Nephron (organoid): ENCODE data around the gene SOCS3.

Experiments used
- H3K27ac Mint-ChIP-seq, 3 experiments: 2 replicates each; pipeline ENCODE4 v1.8.0; 2020; ENCODE audit warnings: mixed read lengths in 3 of 3, mild to moderate bottlenecking in 2 of 3, moderate library complexity in 1 of 3
- H3K27me3 Mint-ChIP-seq: 2 replicates; pipeline ENCODE4 v1.8.0; 2021; ENCODE audit warnings: low read depth, mild to moderate bottlenecking, moderate library complexity, mixed read lengths
- H3K36me3 Mint-ChIP-seq: 2 replicates; pipeline ENCODE4 v1.8.0; 2020; ENCODE audit warnings: low read depth, mixed read lengths
- H3K4me1 Mint-ChIP-seq: 2 replicates; pipeline ENCODE4 v1.8.0; 2020; ENCODE audit warnings: mixed read lengths
- H3K4me3 Mint-ChIP-seq, 3 experiments: 2 replicates each; pipeline ENCODE4 v1.8.0; 2020; ENCODE audit warnings: mild to moderate bottlenecking in 3 of 3, mixed read lengths in 3 of 3, moderate library complexity in 2 of 3
- H3K9me3 Mint-ChIP-seq: 2 replicates; pipeline ENCODE4 v1.8.0; 2020; ENCODE audit warnings: mixed read lengths
- TF ChIP-seq, protein P1 (sequence below), 3 experiments: fragments of 200-600 bp; sonication (generic); IDR thresholded peaks; one replicate each; pipeline ENCODE4 v1.5.0; 2021; ENCODE audit warnings: antibody characterized with exemption in 3 of 3; ENCODE audit not compliant: unreplicated experiment in 3 of 3

SOCS3 gene

DNA sequence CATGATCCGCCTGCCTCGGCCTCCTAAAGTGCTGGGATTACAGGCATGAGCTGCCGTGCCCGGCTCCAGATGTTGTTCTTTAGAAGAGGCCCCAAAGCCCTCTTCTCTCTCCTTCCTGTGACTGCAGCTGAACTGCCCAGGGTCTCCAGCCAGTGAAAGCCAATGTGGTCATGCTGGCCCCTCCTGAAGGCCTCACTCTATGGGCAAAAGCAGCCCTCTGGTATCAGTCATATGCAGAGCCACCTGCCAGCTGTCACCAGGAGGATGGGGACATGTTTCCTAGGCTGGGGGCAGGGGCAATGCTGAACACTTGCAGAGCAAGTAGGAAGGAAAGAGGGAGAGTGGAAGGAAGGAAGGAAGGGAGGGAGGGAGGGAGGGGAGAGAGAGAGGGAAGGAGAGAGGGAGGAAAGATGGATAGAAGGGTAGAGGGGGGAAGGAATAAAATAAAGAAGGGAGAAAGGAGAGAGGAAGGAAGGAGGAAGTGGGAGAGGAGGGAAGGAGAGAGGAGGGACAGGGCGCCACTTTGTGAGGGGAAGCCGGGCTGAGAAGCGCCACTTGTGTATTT lies 36.0 kb downstream of the SOCS3 start:
- Mint-ChIP-seq H3K27me3 (peaks cover 4% of the 10 kb centered on the region), H3K4me1 (peaks cover 29% of the 10 kb centered on the region), H3K4me3 (peak overlapping the region; percentile 58 to 70 (median 66)), H3K36me3 (no peaks in the 10 kb centered on the region), H3K9me3 (no peaks in the 10 kb centered on the region), H3K27ac (peak overlapping the region; percentile 97 to 98 (median 98))
- TF ChIP-seq, protein P1, sequence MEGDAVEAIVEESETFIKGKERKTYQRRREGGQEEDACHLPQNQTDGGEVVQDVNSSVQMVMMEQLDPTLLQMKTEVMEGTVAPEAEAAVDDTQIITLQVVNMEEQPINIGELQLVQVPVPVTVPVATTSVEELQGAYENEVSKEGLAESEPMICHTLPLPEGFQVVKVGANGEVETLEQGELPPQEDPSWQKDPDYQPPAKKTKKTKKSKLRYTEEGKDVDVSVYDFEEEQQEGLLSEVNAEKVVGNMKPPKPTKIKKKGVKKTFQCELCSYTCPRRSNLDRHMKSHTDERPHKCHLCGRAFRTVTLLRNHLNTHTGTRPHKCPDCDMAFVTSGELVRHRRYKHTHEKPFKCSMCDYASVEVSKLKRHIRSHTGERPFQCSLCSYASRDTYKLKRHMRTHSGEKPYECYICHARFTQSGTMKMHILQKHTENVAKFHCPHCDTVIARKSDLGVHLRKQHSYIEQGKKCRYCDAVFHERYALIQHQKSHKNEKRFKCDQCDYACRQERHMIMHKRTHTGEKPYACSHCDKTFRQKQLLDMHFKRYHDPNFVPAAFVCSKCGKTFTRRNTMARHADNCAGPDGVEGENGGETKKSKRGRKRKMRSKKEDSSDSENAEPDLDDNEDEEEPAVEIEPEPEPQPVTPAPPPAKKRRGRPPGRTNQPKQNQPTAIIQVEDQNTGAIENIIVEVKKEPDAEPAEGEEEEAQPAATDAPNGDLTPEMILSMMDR (IDR thresholded peaks at IDR 0.05; ENCODE audit: unreplicated experiment in 3 of 3) = no peak

DNA sequence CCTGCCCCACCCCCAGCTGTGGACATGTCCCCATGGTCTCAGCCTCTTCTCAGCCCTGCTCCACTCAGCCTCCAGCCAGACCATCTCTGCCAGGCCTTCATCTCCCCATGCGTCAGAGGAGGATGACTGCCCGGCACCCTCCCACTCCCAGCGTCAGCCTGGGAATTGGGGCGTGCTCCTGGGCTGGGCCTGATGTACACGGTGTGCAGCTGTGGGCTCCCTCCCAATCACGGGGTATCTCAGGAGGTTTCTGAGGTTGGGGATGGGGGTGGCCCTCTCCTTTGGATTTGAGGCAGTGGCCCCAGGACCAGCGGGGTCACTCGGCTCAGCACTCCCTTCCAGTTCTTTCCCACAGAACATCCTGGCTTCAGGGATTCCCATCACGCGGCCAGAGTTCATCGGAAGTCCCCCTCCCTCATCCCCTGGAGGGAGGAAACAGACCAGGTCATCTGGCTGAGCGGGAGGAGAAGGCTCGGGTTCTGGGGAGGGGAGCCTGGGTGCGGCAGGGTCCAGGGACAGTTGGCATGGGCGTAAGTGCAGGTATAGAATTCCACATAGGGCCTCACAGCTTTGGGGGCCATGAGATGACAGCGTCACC lies 36.9 kb downstream of the SOCS3 start:
- Mint-ChIP-seq H3K4me3 (no peak overlapping the region), H3K4me1 (peaks cover 26% of the 10 kb centered on the region), H3K27me3 (peaks cover 4% of the 10 kb centered on the region), H3K27ac (peak overlapping the region; percentile 97 to 98 (median 98)), H3K9me3 (no peaks in the 10 kb centered on the region), H3K36me3 (no peaks in the 10 kb centered on the region)
- TF ChIP-seq, protein P1 (IDR thresholded peaks at IDR 0.05; ENCODE audit: unreplicated experiment in 3 of 3) = no peak

DNA sequence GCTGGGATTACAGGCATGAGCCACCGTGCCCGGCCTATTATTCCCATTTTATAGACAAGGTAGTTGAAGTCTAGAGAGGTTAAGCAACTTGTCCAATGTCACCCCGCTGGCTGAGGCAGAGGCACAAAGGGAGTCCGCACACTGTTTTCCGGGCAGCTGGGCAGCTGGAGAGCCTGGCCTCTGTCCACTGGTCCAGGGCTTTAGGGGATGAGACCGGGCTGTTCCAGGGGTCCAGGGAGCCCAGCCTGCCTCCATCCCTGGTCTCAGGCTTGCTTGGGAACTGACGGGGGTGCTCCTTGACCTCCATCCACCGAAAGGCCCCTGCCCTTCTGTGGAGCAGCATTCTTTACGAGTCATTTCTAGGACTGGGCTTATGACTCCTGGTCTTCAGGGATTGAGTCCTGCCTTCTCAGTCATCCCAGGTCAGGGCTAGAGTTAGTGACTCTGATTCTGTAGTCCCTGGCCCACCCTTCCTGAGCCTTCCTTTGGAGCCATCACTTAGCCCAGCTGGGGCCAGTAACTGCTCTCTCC lies 37.5 kb downstream of the SOCS3 start:
- Mint-ChIP-seq H3K4me3 (no peak overlapping the region), H3K36me3 (no peaks in the 10 kb centered on the region), H3K27ac (peak overlapping the region; percentile 70 to 98 (median 97)), H3K9me3 (no peaks in the 10 kb centered on the region), H3K4me1 (peaks cover 31% of the 10 kb centered on the region), H3K27me3 (peaks cover 5% of the 10 kb centered on the region)
- TF ChIP-seq, protein P1 (IDR thresholded peaks at IDR 0.05; ENCODE audit: unreplicated experiment in 3 of 3) = no peak

DNA sequence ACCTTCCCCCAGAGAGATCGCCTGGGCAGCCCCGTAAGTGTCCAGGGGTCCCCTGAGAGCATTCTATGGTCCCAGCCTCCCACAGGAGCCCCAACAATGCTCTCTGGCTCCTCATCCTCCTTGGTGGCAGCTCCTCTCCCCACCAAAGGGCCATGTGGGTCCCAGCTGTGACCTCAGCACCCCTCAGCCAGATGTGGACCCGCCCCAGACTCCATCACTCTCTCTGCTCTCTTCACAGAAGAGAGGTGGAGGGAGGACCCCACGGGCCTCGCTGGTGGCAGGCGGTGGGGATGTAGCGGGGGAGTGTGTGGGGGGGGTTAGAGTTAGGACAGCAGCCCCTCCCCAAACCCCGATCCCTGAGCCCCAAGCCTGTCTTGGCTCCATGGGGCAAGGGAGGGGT lies 41.0 kb downstream of the SOCS3 start:
- peaks cover 44% of the 10 kb centered on the region for H3K4me1 Mint-ChIP-seq
- no peak overlapping the region for H3K27ac Mint-ChIP-seq
- peaks cover 14% of the 10 kb centered on the region for H3K27me3 Mint-ChIP-seq
- H3K36me3 Mint-ChIP-seq = no peaks in the 10 kb centered on the region
- H3K9me3 Mint-ChIP-seq = no peaks in the 10 kb centered on the region
- H3K4me3 Mint-ChIP-seq = no peak overlapping the region
- TF ChIP-seq, protein P1 (IDR thresholded peaks at IDR 0.05; ENCODE audit: unreplicated experiment in 3 of 3) = no peak

DNA sequence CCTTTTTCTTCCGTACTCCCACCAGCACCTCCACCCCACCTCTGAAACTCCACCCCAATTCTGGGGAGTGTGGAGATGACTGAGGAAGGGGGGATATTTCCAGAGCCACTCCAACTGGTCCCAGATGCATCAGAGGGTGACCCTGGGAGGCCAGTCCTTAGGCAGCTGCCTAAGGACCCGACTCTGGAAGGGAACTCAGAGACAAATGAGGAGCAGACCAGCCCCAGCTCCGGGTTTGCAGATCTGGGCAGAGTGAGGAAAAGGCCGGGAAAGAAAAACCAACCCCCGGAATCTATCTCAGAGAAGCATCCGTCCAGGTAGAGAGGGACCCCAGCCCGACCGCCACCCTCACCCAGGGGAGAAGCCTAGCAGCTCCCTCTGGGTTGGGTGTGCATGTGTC lies 41.5 kb downstream of the SOCS3 start:
- Mint-ChIP-seq H3K36me3 (no peaks in the 10 kb centered on the region), H3K9me3 (no peaks in the 10 kb centered on the region), H3K27ac (peak overlapping the region in 1 of 3 experiments; percentile 86), H3K27me3 (peaks cover 14% of the 10 kb centered on the region), H3K4me1 (peaks cover 40% of the 10 kb centered on the region), H3K4me3 (no peak overlapping the region)
- TF ChIP-seq, protein P1 (IDR thresholded peaks at IDR 0.05; ENCODE audit: unreplicated experiment in 3 of 3) = no peak
